Heart left ventricle (tissue), 16 donors: ENCODE data around the gene CPPED1. TPM values are rescaled to one million over a fixed set of nuclear protein-coding genes. Genes with fewer than 3 reads are reported as not detected.

Experiments used
- ATAC-seq, 4 donors: fragments of 200-7000 bp; cut with Tn5 transposase; one replicate each; pipeline ENCODE4 v1.9.1; 2020 to 2022; ENCODE audit warnings: moderate library complexity in 4 of 4, mild to moderate bottlenecking in 3 of 4, moderate number of reproducible peaks in 1 of 4
- DNase-seq, 5 donors: peaks; one replicate each; pipeline ENCODE4 v3.0.0-alpha.2; 2020
- H3K27ac ChIP-seq, 12 donors: fragments of 200-600 bp; sonication (generic) in 4 of 12; one replicate each; pipeline versions ENCODE4 v1.5.0 to v1.8.0; 2016 to 2022; ENCODE audit warnings: mild to moderate bottlenecking in 2 of 12
- H3K27me3 ChIP-seq, 9 donors: fragments of 200-600 bp; sonication (generic) in 2 of 9; one replicate each; pipeline versions ENCODE4 v1.5.1 to v1.8.0; 2016 to 2022; ENCODE audit warnings: mild to moderate bottlenecking in 3 of 9
- H3K36me3 ChIP-seq, 9 donors: fragments of 200-600 bp; sonication (generic) in 2 of 9; one replicate each; pipeline versions ENCODE4 v1.5.0 to v1.8.0; 2018 to 2022; ENCODE audit warnings: mild to moderate bottlenecking in 2 of 9
- H3K4me1 ChIP-seq, 12 donors: fragments of 200-600 bp; sonication (generic) in 4 of 12; one replicate each; pipeline versions ENCODE4 v1.5.0 to v1.8.0; 2016 to 2022; ENCODE audit warnings: mild to moderate bottlenecking in 3 of 12
- H3K4me3 ChIP-seq, 12 donors: fragments of 200-600 bp; sonication (generic) in 4 of 12; one replicate each; pipeline versions ENCODE4 v1.5.0 to v1.8.0; 2017 to 2022; ENCODE audit warnings: mild to moderate bottlenecking in 9 of 12, moderate library complexity in 4 of 12
- H3K9me3 ChIP-seq, 12 donors: fragments of 200-600 bp; sonication (generic) in 4 of 12; one replicate each; pipeline versions ENCODE4 v1.5.0 to v1.8.0; 2016 to 2022; ENCODE audit warnings: mild to moderate bottlenecking in 1 of 12
- POLR2A ChIP-seq, 2 donors: fragments of 450-650 bp; IDR thresholded peaks; one replicate each; pipeline ENCODE4 v1.6.1; 2017; ENCODE audit warnings: antibody characterized with exemption in 2 of 2, mild to moderate bottlenecking in 2 of 2, moderate library complexity in 2 of 2
- WGBS, 4 donors: extraction: QIAGEN DNeasy Blood & Tissue Kit in 2 of 4; methylation state at CpG; one replicate each; pipeline versions ENCODE4 v1.1.5 to v1.1.7; 2013 to 2018; 5-methylcytosine and 5-hydroxymethylcytosine counted together
- intact Hi-C, 10 donors: fragments of 100-400 bp; cut with DNase I; formaldehyde crosslinking; loops; one replicate each; pipeline versions ENCODE4 v1.11.1 to v1.14.2; 2022
- polyA plus RNA-seq, 2 donors: library from polyadenylated mRNA; stranded (reverse); fragments of 200-250 nt; gene quantifications; one replicate each; pipeline ENCODE4 v1.2.3, GENCODE V29; 2013
- total RNA-seq, 9 donors: library from RNA; depleted of rRNA in 2 of 9; stranded (reverse); fragments of >200 nt in 2 of 9; fragmentation: NEBNext Ultra II Directional in 3 of 9; extraction: Animal tissue kit (Norgen Biotek cat#: 25700) in 3 of 9; gene quantifications; one replicate each; pipeline versions ENCODE4 v1.1.0 to v1.2.4, GENCODE V29; 2016 to 2023
- TF ChIP-seq, protein P1 (sequence below), 12 donors: fragments of 200-600 bp; sonication (generic) in 4 of 12; IDR thresholded peaks; one replicate each; pipeline versions ENCODE4 v1.5.0 to v1.8.0; 2018 to 2022; ENCODE audit warnings: antibody characterized with exemption in 12 of 12, mild to moderate bottlenecking in 5 of 12
- donor health status: ischemic (EF 13 %, LVEDD 7.1; RV severe dilation, severe dysfunction).
- donor health status: healthy with polysubstance abuse.
- donor health status: DM: no; HTN: yes; CAD: no.
- donor health status: DM: no; HTN: no; CAD: no.
- donor health status: ischemic (EF 25% LVEDD 6.9; RV normal size, moderate dysfunction).
- donor health status: ischemic (EF 25% LVEDD 5.7; RV mildly dilated, moderate dysfunction).
- donor health status: healthy.
- donor health status: DM: yes; HTN: yes; CAD: no.
- donor health status: ischemic (EF 35%, LVEDD 5.7; RV mildly dilated, moderate dysfunction).
- donor health status: nonischemic (EF 11% LVEDD 7.7; RV severe dilation, severe dysfunction).
- donor health status: DM: yes; HTN: yes; CAD: no.
- donor health status: PGD.
- donor health status: ischemic (EF 29% LVEDD 5.4; RV normal size, mild dysfunction).
- donor health status: nonischemic (EF 23%, LVEDD 6.1; RV moderate dilation, normal function).

CPPED1 gene
- total and polyA plus RNA-seq, 11 donors, result 5.6 to 25.1 (median 11.7) TPM

DNA sequence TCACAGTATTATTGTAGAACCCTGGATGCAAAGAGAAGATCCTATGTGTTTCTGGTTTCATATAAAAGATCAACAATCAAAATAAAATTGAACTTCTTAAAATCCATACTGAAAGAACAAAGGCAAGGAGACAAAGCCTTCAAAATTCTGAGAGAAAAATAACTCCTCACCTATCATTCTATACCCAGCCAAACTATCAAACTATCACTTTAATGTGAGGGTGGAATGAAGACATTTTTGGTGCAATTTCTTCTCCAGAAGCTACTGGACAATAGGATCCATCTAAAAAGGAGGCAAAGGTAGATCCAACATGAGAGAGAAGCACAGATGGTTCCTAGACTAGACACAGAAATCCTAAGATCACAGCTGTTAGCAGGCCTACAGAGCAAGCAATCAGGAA is 71.1 kb downstream of the CPPED1 start:
- DNase-seq, result no peak
- Histone ChIP-seq H3K36me3 (peaks cover 0 to 5% (median 0%) of the 10 kb centered on the region in 9 donors), H3K4me1 (peaks cover 0 to 11% (median 0%) of the 10 kb centered on the region in 12 donors), H3K9me3 (peaks cover 0 to 25% (median 14%) of the 10 kb centered on the region in 12 donors), H3K27me3 (no peaks in the 10 kb centered on the region), H3K4me3 (no peak overlapping the region), H3K27ac (no peak overlapping the region)
- ATAC-seq, result no peak
- TF ChIP-seq, protein P1, sequence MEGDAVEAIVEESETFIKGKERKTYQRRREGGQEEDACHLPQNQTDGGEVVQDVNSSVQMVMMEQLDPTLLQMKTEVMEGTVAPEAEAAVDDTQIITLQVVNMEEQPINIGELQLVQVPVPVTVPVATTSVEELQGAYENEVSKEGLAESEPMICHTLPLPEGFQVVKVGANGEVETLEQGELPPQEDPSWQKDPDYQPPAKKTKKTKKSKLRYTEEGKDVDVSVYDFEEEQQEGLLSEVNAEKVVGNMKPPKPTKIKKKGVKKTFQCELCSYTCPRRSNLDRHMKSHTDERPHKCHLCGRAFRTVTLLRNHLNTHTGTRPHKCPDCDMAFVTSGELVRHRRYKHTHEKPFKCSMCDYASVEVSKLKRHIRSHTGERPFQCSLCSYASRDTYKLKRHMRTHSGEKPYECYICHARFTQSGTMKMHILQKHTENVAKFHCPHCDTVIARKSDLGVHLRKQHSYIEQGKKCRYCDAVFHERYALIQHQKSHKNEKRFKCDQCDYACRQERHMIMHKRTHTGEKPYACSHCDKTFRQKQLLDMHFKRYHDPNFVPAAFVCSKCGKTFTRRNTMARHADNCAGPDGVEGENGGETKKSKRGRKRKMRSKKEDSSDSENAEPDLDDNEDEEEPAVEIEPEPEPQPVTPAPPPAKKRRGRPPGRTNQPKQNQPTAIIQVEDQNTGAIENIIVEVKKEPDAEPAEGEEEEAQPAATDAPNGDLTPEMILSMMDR (IDR thresholded peaks at IDR 0.05), result no peak
- TF ChIP-seq POLR2A (IDR thresholded peaks at IDR 0.05), result no peak
- intact Hi-C loops, result no loop called here

DNA sequence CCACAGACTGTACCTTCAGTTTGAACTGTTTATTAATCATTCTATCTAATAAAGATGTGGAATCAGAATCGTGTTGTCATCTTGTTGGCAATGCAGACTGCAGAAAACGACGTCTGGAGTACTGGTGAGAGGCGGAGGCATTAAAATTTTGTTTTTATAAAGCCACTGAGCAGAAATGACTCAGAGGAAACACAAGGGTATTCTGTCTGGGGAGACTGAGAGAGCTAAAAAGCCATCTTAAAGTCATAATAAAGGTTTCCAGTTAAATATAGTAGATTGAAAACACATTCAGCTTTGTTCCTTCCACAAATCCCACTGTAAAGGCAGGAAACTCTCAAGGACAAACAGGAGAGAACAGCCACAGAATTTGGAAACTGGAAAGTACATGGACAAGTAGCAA is 74.2 kb downstream of the CPPED1 start:
- DNase-seq (no peak), ATAC-seq (peak in 3 of 4 donors; percentile 34 to 80 (median 42))
- WGBS, 4 donors, result 57 to 71% (median 63%) methylated on average over 4 of the region's 4 CpGs
- no peaks in the 10 kb centered on the region for H3K27me3 ChIP-seq
- TF ChIP-seq, protein P1 (IDR thresholded peaks at IDR 0.05), result no peak
- no peak for TF ChIP-seq POLR2A (IDR thresholded peaks at IDR 0.05)
- H3K27ac ChIP-seq, result peak overlapping the region in 4 of 12 donors; percentile 6 to 55 (median 45)
- peaks cover 0 to 25% (median 14%) of the 10 kb centered on the region in 12 donors for H3K9me3 ChIP-seq
- intact Hi-C loops, result no loop called here
- peaks cover 0 to 11% (median 0%) of the 10 kb centered on the region in 12 donors for H3K4me1 ChIP-seq
- peaks cover 0 to 2% (median 0%) of the 10 kb centered on the region in 9 donors for H3K36me3 ChIP-seq
- no peak overlapping the region for H3K4me3 ChIP-seq

DNA sequence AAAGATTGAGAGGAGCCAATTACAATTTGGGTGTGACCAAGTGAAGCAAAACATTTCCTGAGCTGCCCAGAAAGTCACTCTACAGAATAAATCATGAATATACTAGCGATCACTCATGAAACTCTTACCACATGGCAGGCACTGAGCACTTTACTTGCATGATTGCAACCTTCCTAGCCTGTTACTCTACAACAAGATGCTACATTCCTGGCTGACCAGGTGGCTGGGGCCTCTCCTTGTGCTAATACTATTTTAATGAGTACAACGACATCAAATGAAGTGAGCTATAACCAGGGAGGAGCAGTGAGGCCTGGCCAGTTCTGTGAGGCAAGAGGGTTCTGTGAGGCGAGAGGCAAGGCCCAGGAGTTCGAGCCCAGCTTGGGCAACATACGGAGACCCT is 75.2 kb downstream of the CPPED1 start:
- no peak for TF ChIP-seq POLR2A (IDR thresholded peaks at IDR 0.05)
- TF ChIP-seq, protein P1 (IDR thresholded peaks at IDR 0.05), result no peak
- no peak overlapping the region for H3K4me3 ChIP-seq
- DNase-seq (no peak), ATAC-seq (no peak)
- H3K27me3 ChIP-seq, result no peaks in the 10 kb centered on the region
- no peak overlapping the region for H3K27ac ChIP-seq
- WGBS, 4 donors, result 82 to 89% (median 87%) methylated on average over 5 of the region's 5 CpGs
- peaks cover 0 to 11% (median 0%) of the 10 kb centered on the region in 12 donors for H3K4me1 ChIP-seq
- intact Hi-C loops, result no loop called here
- H3K36me3 ChIP-seq, result peaks cover 0 to 2% (median 0%) of the 10 kb centered on the region in 9 donors
- H3K9me3 ChIP-seq, result peaks cover 0 to 18% (median 12%) of the 10 kb centered on the region in 12 donors

DNA sequence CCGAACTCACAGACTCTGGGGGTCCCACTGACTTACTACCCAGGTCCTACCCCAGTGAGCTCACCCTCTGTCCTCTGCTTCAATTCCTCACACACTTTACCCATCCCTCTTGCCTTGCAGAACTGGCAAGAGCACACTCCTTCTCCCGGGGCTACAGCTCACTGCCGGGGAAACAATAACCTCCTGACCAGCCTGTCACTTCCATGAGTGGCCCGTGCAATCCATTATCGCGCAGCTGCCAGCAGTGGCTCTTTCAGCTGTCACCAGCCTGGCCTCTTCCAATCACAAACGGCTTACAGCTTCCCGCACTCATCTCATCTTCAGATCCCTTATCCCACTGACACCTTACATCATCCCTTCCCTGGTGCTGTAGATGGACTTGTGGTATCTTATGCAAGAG is 79.5 kb downstream of the CPPED1 start:
- H3K4me3 ChIP-seq, result no peak overlapping the region
- no peak overlapping the region for H3K27ac ChIP-seq
- no peaks in the 10 kb centered on the region for H3K27me3 ChIP-seq
- ATAC-seq (peak in 2 of 4 donors; percentile 28 to 52), DNase-seq (no peak)
- H3K4me1 ChIP-seq, result peaks cover 0 to 4% (median 0%) of the 10 kb centered on the region in 12 donors
- no peaks in the 10 kb centered on the region for H3K9me3 ChIP-seq
- intact Hi-C loops, result no loop called here
- no peaks in the 10 kb centered on the region for H3K36me3 ChIP-seq
- TF ChIP-seq POLR2A (IDR thresholded peaks at IDR 0.05), result no peak
- TF ChIP-seq, protein P1 (IDR thresholded peaks at IDR 0.05), result no peak
- 54 to 67% (median 61%) methylated on average over 8 of the region's 8 CpGs for WGBS, 4 donors
